Motor neuron (in vitro differentiated cells): ENCODE data around the gene RUVBL2. TPM values are rescaled to one million over a fixed set of nuclear protein-coding genes. Genes with fewer than 3 reads are reported as not detected.
A peak's percentile ranks its signal among the peaks of the same experiment; 100 is the strongest.
"Not testable (repeated sequence)": the region's sequence is repeated elsewhere in the genome, so short reads cannot be mapped to it uniquely, and the experiment has no call there.

Source experiments
- ATAC-seq, 8 experiments: fragments of 200-7000 bp; cut with Tn5 transposase; replicated peaks in 6 of 8; 2 replicates each; pipeline ENCODE4 v1.8.0; 2021; ENCODE audit warnings: mild to moderate bottlenecking in 8 of 8, moderate library complexity in 8 of 8
- H3K27ac ChIP-seq, 2 donors: fragments of 250-450 bp; sonication (Bioruptor Pico); 2 replicates each; pipeline ENCODE4 v1.9.0; 2021; ENCODE audit warnings: antibody characterized with exemption in 2 of 2, mild to moderate bottlenecking in 2 of 2, moderate library complexity in 1 of 2
- H3K4me1 ChIP-seq, 2 donors: fragments of 250-450 bp; sonication (Bioruptor Pico); replicated peaks in 1 of 2; 2 replicates each; pipeline ENCODE4 v1.6.1; 2021; ENCODE audit warnings: antibody characterized with exemption in 2 of 2, mild to moderate bottlenecking in 2 of 2, moderate library complexity in 1 of 2
- H3K4me3 ChIP-seq, 5 donors: fragments of 250-450 bp; sonication (Bioruptor Pico); 2 replicates each; pipeline ENCODE4 v1.9.0; 2021; ENCODE audit warnings: antibody characterized with exemption in 5 of 5, mild to moderate bottlenecking in 5 of 5, moderate library complexity in 4 of 5
- WGBS, 10 experiments: fragments of 450-650 bp; shearing (Covaris generic); methylation state at CpG; one replicate each; pipeline ENCODE4 v1.0.0; 2022; 5-methylcytosine and 5-hydroxymethylcytosine counted together
- in situ Hi-C, 9 experiments: fragments of 400-800 bp; cut with MboI; loops; one replicate each; pipeline ENCODE4 v1.15.0; 2021; ENCODE audit warnings: low sequenced_read_pairs in 9 of 9, low pct_unique_long_range_greater_than_20kb in 2 of 9; ENCODE audit not compliant: unreplicated experiment in 9 of 9
- total RNA-seq, 8 experiments: library from RNA; unstranded; fragments of 300-600 nt; gene quantifications; 2 replicates each; pipeline versions ENCODE4 v1.2.3 to v1.2.4, GENCODE V29; 2022

Gene RUVBL2
- total RNA-seq, 8 experiments from 2014 or later: 113 to 181 (median 145) TPM

GRCh38 chr19:49016067-49016839 is 22.6 kb downstream of the RUVBL2 start:
- in situ Hi-C loops: no loop called here
- Histone ChIP-seq H3K4me1 (peaks cover 3 to 14% of the 10 kb centered on the region in 2 donors), H3K4me3 (no peak overlapping the region), H3K27ac (no peak overlapping the region)
- no peak for ATAC-seq
- WGBS, 10 experiments: 96% methylated on average over 5 of the region's 29 CpGs; no CpG with 5 or more reads in 9 of the 10 experiments

GRCh38 chr19:49017041-49017665 is 23.5 kb downstream of the RUVBL2 start, which contains the start of gene LHB:
Gene LHB, minus strand, starts transcription at chr19:49017091. Its CDS starts 10 bp downstream, at chr19:49017081.
- H3K4me1 ChIP-seq: peaks cover 3 to 14% of the 10 kb centered on the region in 2 donors
- H3K27ac ChIP-seq: no peak within 1 kb of the TSS
- ATAC-seq: peak in 2 of 8 experiments; percentile 0 to 2
- H3K4me3 ChIP-seq: peak within 1 kb of the TSS; percentile 19 to 31 (median 21)
- 0 to 100% (median 0%) methylated on average over 1 of the region's 17 CpGs; no CpG with 5 or more reads in 7 of the 10 experiments for WGBS, 10 experiments
- in situ Hi-C loops: no loop called here

- peak; percentile 73 to 87 (median 80) for ATAC-seq
- in situ Hi-C loops: no loop called here
- no peak overlapping the region for H3K27ac ChIP-seq
- 0% methylated on average over 2 of the region's 62 CpGs; no CpG with 5 or more reads in 9 of the 10 experiments for WGBS, 10 experiments
- peak overlapping the region; percentile 19 to 31 (median 21) for H3K4me3 ChIP-seq
- H3K4me1 ChIP-seq: peaks cover 3 to 14% of the 10 kb centered on the region in 2 donors
Observed at GRCh38 chr19:49017666-49018351, 24.1 kb downstream of the RUVBL2 start.

GRCh38 chr19:49018388-49019241 is 24.9 kb downstream of the RUVBL2 start:
- peak overlapping the region in 2 of 5 donors; percentile 31 to 32 for H3K4me3 ChIP-seq
- H3K4me1 ChIP-seq: peaks cover 3 to 14% of the 10 kb centered on the region in 2 donors
- ATAC-seq, in situ Hi-C loops, H3K27ac ChIP-seq: not testable (repeated sequence)
- 7 to 60% (median 8%) methylated on average over 1 to 9 of the region's 50 CpGs; no CpG with 5 or more reads in 5 of the 10 experiments for WGBS, 10 experiments

- peak in 7 of 8 experiments; percentile 4 to 42 (median 26) for ATAC-seq
- 20 to 70% methylated on average over 1 to 2 of the region's 41 CpGs; no CpG with 5 or more reads in 8 of the 10 experiments for WGBS, 10 experiments
- Histone ChIP-seq H3K4me1 (peaks cover 3 to 14% of the 10 kb centered on the region in 2 donors), H3K27ac (no peak overlapping the region), H3K4me3 (peak overlapping the region in 3 of 5 donors; percentile 19 to 32 (median 26))
- in situ Hi-C loops: no loop called here
Observed at GRCh38 chr19:49019242-49019932, 25.7 kb downstream of the RUVBL2 start.

- 40 to 92% (median 77%) methylated on average over 2 to 4 of the region's 11 CpGs; no CpG with 5 or more reads in 6 of the 10 experiments for WGBS, 10 experiments
- H3K4me1 ChIP-seq: peaks cover 3 to 14% of the 10 kb centered on the region in 2 donors
- no peak overlapping the region for H3K4me3 ChIP-seq
- no peak overlapping the region for H3K27ac ChIP-seq
- ATAC-seq: peak in 1 of 8 experiments; percentile 7
- in situ Hi-C loops: no loop called here
Observed at GRCh38 chr19:49020342-49020741, 26.7 kb downstream of the RUVBL2 start.

- peaks cover 3 to 14% of the 10 kb centered on the region in 2 donors for H3K4me1 ChIP-seq
- 7 to 80% (median 46%) methylated on average over 1 to 15 of the region's 16 CpGs for WGBS, 10 experiments
- in situ Hi-C loops: no loop called here
- H3K4me3 ChIP-seq: no peak overlapping the region
- no peak for ATAC-seq
- no peak overlapping the region for H3K27ac ChIP-seq
Observed at GRCh38 chr19:49020931-49021895, 27.5 kb downstream of the RUVBL2 start.

- 60 to 95% (median 83%) methylated on average over 1 to 5 of the region's 9 CpGs; no CpG with 5 or more reads in 2 of the 10 experiments for WGBS, 10 experiments
- H3K4me1 ChIP-seq: peaks cover 3 to 14% of the 10 kb centered on the region in 2 donors
- in situ Hi-C loops: no loop called here
- no peak for ATAC-seq
- no peak overlapping the region for H3K4me3 ChIP-seq
- no peak overlapping the region for H3K27ac ChIP-seq
Observed at GRCh38 chr19:49022116-49022515, 28.4 kb downstream of the RUVBL2 start.

- in situ Hi-C loops, ATAC-seq, H3K4me1 ChIP-seq, H3K4me3 ChIP-seq, H3K27ac ChIP-seq: not testable (repeated sequence)
- WGBS, 10 experiments: no CpG with 5 or more reads among the region's 15 CpGs
Observed at GRCh38 chr19:49024233-49024632, 30.5 kb downstream of the RUVBL2 start, which contains the start of gene CGB3. Gene CGB3, minus strand, starts transcription at chr19:49024333. Its CDS starts 362 bp downstream, at chr19:49023971.

- no CpG with 5 or more reads among the region's 6 CpGs for WGBS, 10 experiments
- ATAC-seq, in situ Hi-C loops, H3K27ac ChIP-seq, H3K4me1 ChIP-seq, H3K4me3 ChIP-seq: not testable (repeated sequence)
Observed at GRCh38 chr19:49025088-49025487, 31.4 kb downstream of the RUVBL2 start.

GRCh38 chr19:49025599-49025998 is 31.9 kb downstream of the RUVBL2 start:
- no CpG with 5 or more reads among the region's 23 CpGs for WGBS, 10 experiments
- ATAC-seq: peak in 2 of 8 experiments; percentile 24 to 55
- not testable (repeated sequence) for H3K27ac ChIP-seq

More at GRCh38 chr19:49025599-49025998, 31.9 kb downstream of the RUVBL2 start:
- in situ Hi-C loops, H3K4me1 ChIP-seq, H3K4me3 ChIP-seq: not testable (repeated sequence)
